GM19043 (cell line): ENCODE results near the gene HOXA3.

Source experiments
- ATAC-seq: cut with Tn5 transposase; IDR thresholded peaks from one replicate; pipeline ENCODE4 v1.9.1; 2021; ENCODE audit warnings: low read depth; ENCODE audit not compliant: unreplicated experiment

HOXA3 gene

GRCh38 chr7:27064661-27065060, 87.7 kb downstream of the HOXA3 start:
- ATAC-seq: no peak

GRCh38 chr7:27064159-27064558, 88.2 kb downstream of the HOXA3 start:
- no peak for ATAC-seq

DNA sequence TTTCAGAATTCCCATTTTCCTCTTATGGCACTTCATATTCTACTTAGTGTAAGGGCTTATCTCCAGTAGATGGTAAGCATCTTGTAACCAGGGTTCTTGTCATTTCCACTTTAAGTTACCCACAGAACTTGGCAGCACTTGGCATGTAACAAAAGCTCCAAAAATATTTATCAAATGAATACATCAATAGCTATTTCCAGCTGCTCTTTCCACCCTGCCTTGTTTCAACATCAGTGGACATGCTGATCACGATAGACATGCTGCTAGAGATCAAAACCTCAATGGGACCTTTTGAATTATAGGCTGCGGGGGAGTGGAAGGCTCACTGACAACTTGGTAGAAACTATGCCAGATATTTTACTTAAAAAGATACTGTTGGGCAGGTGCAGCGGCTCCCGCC, 89.4 kb downstream of the HOXA3 start:
- no peak for ATAC-seq
